Keratinocyte (primary cell): ENCODE results near the gene SIAE. TPM values are rescaled to one million over a fixed set of nuclear protein-coding genes. Genes with fewer than 3 reads are reported as not detected.

ENCODE experiments used
- DNase-seq: peaks from one replicate; pipeline ENCODE4 v3.0.0-alpha.2; 2011; ENCODE audit warnings: low read depth, missing footprints, low spot score
- FAIRE-seq: peaks from 2 replicates; lab custom pipeline; 2011; peaks lifted over from hg19 to GRCh38; lab: Jason Lieb, UNC
- H2AFZ ChIP-seq: 2 replicates; pipeline ENCODE4 v1.6.0; 2012; ENCODE audit warnings: low read length, control low read depth, inconsistent platforms; ENCODE audit not compliant: control insufficient read depth
- H3K27ac ChIP-seq: 2 replicates; pipeline ENCODE4 v1.5.1; 2011; ENCODE audit warnings: low read length; ENCODE audit not compliant: control insufficient read depth, insufficient read depth
- H3K27me3 ChIP-seq: 3 replicates; pipeline ENCODE4 v1.6.0; 2011; ENCODE audit warnings: low read length; ENCODE audit not compliant: control insufficient read depth, insufficient read depth; ENCODE audit errors: extremely low read depth
- H3K36me3 ChIP-seq, 2 experiments: 2 replicates in 1 of 2; 3 replicates in 1 of 2; pipeline ENCODE4 v1.5.1; 2011; ENCODE audit warnings: low read length in 2 of 2, mild to moderate bottlenecking in 1 of 2; ENCODE audit not compliant: control insufficient read depth in 2 of 2, insufficient read depth in 2 of 2; ENCODE audit errors: extremely low read depth in 1 of 2
- H3K4me1 ChIP-seq: 3 replicates; pipeline ENCODE4 v1.5.1; 2011; ENCODE audit warnings: low read length; ENCODE audit not compliant: control insufficient read depth, insufficient read depth; ENCODE audit errors: extremely low read depth
- H3K4me2 ChIP-seq: 3 replicates; pipeline ENCODE4 v1.6.0; 2011; ENCODE audit warnings: low read depth, low read length; ENCODE audit not compliant: control insufficient read depth, insufficient read depth; ENCODE audit errors: extremely low read depth
- H3K4me3 ChIP-seq, 3 experiments: fragments of 200-600 bp in 1 of 3; sonication (generic) in 1 of 3; 2 replicates in 2 of 3; 3 replicates in 1 of 3; pipeline ENCODE4 v1.5.1; 2011 to 2016; ENCODE audit warnings: low read length in 3 of 3, mild to moderate bottlenecking in 3 of 3, control low read depth in 2 of 3, inconsistent platforms in 1 of 3, low read depth in 1 of 3, mixed read lengths in 1 of 3, mixed run types in 1 of 3, moderate library complexity in 1 of 3; ENCODE audit not compliant: control insufficient read depth in 2 of 3, insufficient read depth in 2 of 3; ENCODE audit errors: extremely low read depth in 1 of 3
- H3K79me2 ChIP-seq: 2 replicates; pipeline ENCODE4 v1.6.0; 2012; ENCODE audit warnings: low read length; ENCODE audit not compliant: control insufficient read depth, insufficient read depth
- H3K9ac ChIP-seq: 3 replicates; pipeline ENCODE4 v1.6.0; 2011; ENCODE audit warnings: low read length; ENCODE audit not compliant: control insufficient read depth, insufficient read depth; ENCODE audit errors: extremely low read depth
- H3K9me1 ChIP-seq: 3 replicates; pipeline ENCODE4 v1.6.0; 2011; ENCODE audit warnings: low read length; ENCODE audit not compliant: control insufficient read depth, insufficient read depth; ENCODE audit errors: extremely low read depth
- H3K9me3 ChIP-seq: 2 replicates; pipeline ENCODE4 v1.5.1; 2012; ENCODE audit warnings: low read depth, low read length; ENCODE audit not compliant: control insufficient read depth
- H4K20me1 ChIP-seq: 3 replicates; pipeline ENCODE4 v1.6.0; 2011; ENCODE audit warnings: low read length; ENCODE audit not compliant: control insufficient read depth, insufficient read depth; ENCODE audit errors: extremely low read depth
- EZH2 ChIP-seq: IDR thresholded peaks from one replicate; pipeline ENCODE4 v1.6.1; 2012; ENCODE audit warnings: inconsistent platforms, mild to moderate bottlenecking, low read length, moderate library complexity
- dilution Hi-C: fragments of 300-500 bp; cut with MboI; formaldehyde crosslinking; loops from one replicate; pipeline ENCODE4 v1.7.0; 2020; ENCODE audit warnings: low sequenced_read_pairs; ENCODE audit not compliant: extremely low pct_ligation_motif_present
- polyA plus RNA-seq, 5 experiments: library from polyadenylated mRNA; depleted of rRNA in 3 of 5; stranded (reverse) in 3 of 5; stranded (forward) in 1 of 5; unstranded in 1 of 5; fragments of >200 nt; gene quantifications; 1 replicate in 1 of 5; 2 replicates in 3 of 5; 3 replicates in 1 of 5; pipeline versions ENCODE4 v1.2.1 to v1.2.3, GENCODE V29; 2011 to 2012; ENCODE audit warnings: missing spikeins in 2 of 5, low read depth in 1 of 5, low replicate concordance in 1 of 5
- TF ChIP-seq, protein P1 (sequence below), 3 experiments: IDR thresholded peaks in 1 of 3; conservative IDR thresholded peaks in 1 of 3; optimal IDR thresholded peaks in 1 of 3; 2 replicates in 2 of 3; 3 replicates in 1 of 3; pipeline versions ENCODE3 to v1.5.1; 2011; ENCODE audit warnings: low read length in 3 of 3, mild to moderate bottlenecking in 3 of 3, moderate library complexity in 2 of 3, control low read depth in 1 of 3, inconsistent platforms in 1 of 3; ENCODE audit not compliant: insufficient read depth in 2 of 3; ENCODE audit errors: extremely low read depth in 1 of 3

SIAE gene
- polyA plus RNA-seq, 1 donor (not counting 4 experiments of a cell fraction or from before 2014, with no cell fraction given), result 26.6 TPM

- Histone ChIP-seq H3K9me3 (no peaks in the 10 kb centered on the region), H3K27ac (no peak overlapping the region), H3K27me3 (no peaks in the 10 kb centered on the region), H3K4me3 (no peak overlapping the region), H3K4me2 (no peak overlapping the region), H3K79me2 (no peaks in the 10 kb centered on the region), H3K9ac (no peak overlapping the region), H2AFZ (no peak overlapping the region), H4K20me1 (no peaks in the 10 kb centered on the region), H3K4me1 (no peaks in the 10 kb centered on the region), H3K36me3 (no peaks in the 10 kb centered on the region), H3K9me1 (no peaks in the 10 kb centered on the region)
- dilution Hi-C loops, result no loop called here
- TF ChIP-seq EZH2, result no peak
- TF ChIP-seq, protein P1, sequence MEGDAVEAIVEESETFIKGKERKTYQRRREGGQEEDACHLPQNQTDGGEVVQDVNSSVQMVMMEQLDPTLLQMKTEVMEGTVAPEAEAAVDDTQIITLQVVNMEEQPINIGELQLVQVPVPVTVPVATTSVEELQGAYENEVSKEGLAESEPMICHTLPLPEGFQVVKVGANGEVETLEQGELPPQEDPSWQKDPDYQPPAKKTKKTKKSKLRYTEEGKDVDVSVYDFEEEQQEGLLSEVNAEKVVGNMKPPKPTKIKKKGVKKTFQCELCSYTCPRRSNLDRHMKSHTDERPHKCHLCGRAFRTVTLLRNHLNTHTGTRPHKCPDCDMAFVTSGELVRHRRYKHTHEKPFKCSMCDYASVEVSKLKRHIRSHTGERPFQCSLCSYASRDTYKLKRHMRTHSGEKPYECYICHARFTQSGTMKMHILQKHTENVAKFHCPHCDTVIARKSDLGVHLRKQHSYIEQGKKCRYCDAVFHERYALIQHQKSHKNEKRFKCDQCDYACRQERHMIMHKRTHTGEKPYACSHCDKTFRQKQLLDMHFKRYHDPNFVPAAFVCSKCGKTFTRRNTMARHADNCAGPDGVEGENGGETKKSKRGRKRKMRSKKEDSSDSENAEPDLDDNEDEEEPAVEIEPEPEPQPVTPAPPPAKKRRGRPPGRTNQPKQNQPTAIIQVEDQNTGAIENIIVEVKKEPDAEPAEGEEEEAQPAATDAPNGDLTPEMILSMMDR (optimal IDR thresholded peaks at IDR 0.05 in 1 of 3, IDR thresholded peaks at IDR 0.05 in 1 of 3, conservative IDR thresholded peaks at IDR 0.05 in 1 of 3; ENCODE audit: extremely low read depth in 1 of 3, insufficient read depth in 2 of 3, low read length in 3 of 3), result no peak
- FAIRE-seq, result no peak
- DNase-seq, result no peak
Observed at GRCh38 chr11:124592627-124593026, 80.9 kb downstream of the SIAE start.

DNA sequence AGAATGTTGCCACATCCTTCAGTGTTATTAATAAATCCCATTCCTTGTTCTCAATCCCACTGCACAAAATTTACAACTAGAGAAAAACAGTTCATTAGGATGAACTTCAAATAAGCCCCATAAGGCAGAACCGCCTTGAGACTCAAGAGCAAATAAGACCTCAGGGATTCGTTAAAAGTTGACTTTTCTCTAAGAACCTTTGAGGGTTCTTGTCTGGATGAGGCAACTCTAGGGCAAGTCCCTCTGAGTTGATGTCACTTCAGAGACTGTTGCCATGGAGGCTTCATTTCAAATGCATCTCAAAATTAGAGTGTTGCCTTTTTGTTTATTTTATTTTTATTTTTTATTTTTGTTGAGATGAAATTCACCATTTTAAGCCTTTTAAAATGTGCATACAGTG lies 82.1 kb downstream of the SIAE start:
- no peaks in the 10 kb centered on the region for H4K20me1 ChIP-seq
- TF ChIP-seq, protein P1 (optimal IDR thresholded peaks at IDR 0.05 in 1 of 3, IDR thresholded peaks at IDR 0.05 in 1 of 3, conservative IDR thresholded peaks at IDR 0.05 in 1 of 3; ENCODE audit: extremely low read depth in 1 of 3, insufficient read depth in 2 of 3, low read length in 3 of 3), result no peak
- no peak for TF ChIP-seq EZH2
- H3K79me2 ChIP-seq, result no peaks in the 10 kb centered on the region
- dilution Hi-C loops, result no loop called here
- H3K9me1 ChIP-seq, result no peaks in the 10 kb centered on the region
- H3K4me3 ChIP-seq, result no peak overlapping the region
- no peak overlapping the region for H3K4me2 ChIP-seq
- H3K27me3 ChIP-seq, result no peaks in the 10 kb centered on the region
- FAIRE-seq, result no peak
- no peak for DNase-seq
- no peaks in the 10 kb centered on the region for H3K4me1 ChIP-seq
- no peak overlapping the region for H3K9ac ChIP-seq
- no peaks in the 10 kb centered on the region for H3K9me3 ChIP-seq
- H3K36me3 ChIP-seq, result no peaks in the 10 kb centered on the region
- H3K27ac ChIP-seq, result no peak overlapping the region
- no peak overlapping the region for H2AFZ ChIP-seq
